Central memory CD4-positive, alpha-beta T cell (primary cell): ENCODE results near the gene RIPK4.
"Not testable (repeated sequence)": the region's sequence is repeated elsewhere in the genome, so short reads cannot be mapped to it uniquely, and the experiment has no call there.

Experiments
- DNase-seq: peaks from one replicate; pipeline ENCODE4 v3.0.0; 2022

RIPK4 gene

GRCh38 chr21:41713495-41714281 lies 53.2 kb downstream of the RIPK4 start:
- DNase-seq: no peak

GRCh38 chr21:41712730-41713129 lies 54.1 kb downstream of the RIPK4 start:
- no peak for DNase-seq

GRCh38 chr21:41712201-41712600 lies 54.7 kb downstream of the RIPK4 start:
- DNase-seq: no peak

DNA sequence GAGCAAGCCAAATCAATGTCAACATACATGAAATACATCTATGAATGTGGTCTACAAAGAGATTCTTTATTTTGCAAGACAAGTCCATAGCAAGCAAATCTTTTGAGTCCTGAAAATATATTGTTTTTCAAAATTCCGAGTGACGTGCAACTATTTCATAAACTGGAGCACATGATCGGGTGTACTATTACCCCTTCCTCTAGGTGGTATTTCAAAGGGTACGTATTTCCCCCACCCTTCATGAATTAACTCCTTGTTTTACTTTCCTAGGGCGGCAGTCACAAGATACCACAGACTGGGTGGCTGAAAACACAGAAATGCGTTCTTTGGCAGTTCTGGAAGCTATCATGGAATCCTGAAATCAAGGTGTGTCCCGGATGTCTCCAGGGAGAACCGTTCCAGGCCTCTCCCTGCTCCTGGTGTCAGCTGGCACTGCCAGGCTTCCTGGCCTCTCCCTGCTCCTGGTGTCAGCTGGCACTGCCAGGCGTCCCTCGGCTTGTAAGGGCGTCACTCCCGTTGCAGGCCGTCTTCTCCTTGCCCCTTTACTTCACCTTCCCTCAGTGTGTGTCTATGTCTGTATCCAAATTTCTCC lies 55.3 kb downstream of the RIPK4 start:
- DNase-seq: no peak

DNA sequence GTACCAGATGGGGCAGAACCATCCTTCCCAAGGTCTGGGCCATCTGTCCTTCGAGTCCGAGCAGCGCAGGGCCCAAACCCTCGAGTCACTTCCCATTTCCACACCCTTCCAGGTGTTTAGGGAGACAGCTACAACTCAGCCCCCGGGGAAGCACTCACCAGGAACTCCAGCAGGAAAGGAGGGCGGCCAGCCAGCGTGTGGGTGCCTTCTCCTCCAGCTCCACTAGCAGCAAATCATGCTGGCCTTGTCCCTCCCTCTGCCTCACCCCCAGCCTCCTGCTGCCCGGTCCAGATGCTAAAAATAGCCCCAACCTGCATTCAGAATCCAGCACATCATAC lies 56.1 kb downstream of the RIPK4 start:
- DNase-seq: no peak

- no peak for DNase-seq
Observed at GRCh38 chr21:41709965-41710822, 56.7 kb downstream of the RIPK4 start.

DNA sequence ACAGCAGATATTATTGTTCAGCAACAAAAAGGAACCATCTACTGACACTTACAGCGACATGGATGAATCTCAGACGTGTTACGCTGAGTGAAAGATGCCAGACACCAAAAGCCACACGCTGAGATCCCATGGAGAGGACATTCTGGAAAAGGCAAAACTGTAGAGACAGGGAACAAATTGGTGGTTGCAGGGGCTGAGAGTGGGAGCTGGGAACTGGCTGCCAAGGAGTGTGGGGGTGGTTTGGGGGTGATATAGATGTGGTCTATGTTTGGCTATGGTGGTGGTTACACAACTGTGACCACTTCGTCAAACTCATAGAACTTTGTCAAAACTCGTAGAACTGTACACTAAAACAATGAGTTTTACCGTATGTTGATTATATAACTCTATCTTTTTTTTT lies 57.7 kb downstream of the RIPK4 start:
- no peak for DNase-seq

GRCh38 chr21:41707960-41708330 lies 58.9 kb downstream of the RIPK4 start:
- DNase-seq: no peak

- no peak for DNase-seq
Observed at GRCh38 chr21:41707231-41707959, 59.5 kb downstream of the RIPK4 start.

GRCh38 chr21:41706678-41707077 lies 60.2 kb downstream of the RIPK4 start:
- DNase-seq: no peak

GRCh38 chr21:41706263-41706639 lies 60.6 kb downstream of the RIPK4 start:
- DNase-seq: no peak

DNA sequence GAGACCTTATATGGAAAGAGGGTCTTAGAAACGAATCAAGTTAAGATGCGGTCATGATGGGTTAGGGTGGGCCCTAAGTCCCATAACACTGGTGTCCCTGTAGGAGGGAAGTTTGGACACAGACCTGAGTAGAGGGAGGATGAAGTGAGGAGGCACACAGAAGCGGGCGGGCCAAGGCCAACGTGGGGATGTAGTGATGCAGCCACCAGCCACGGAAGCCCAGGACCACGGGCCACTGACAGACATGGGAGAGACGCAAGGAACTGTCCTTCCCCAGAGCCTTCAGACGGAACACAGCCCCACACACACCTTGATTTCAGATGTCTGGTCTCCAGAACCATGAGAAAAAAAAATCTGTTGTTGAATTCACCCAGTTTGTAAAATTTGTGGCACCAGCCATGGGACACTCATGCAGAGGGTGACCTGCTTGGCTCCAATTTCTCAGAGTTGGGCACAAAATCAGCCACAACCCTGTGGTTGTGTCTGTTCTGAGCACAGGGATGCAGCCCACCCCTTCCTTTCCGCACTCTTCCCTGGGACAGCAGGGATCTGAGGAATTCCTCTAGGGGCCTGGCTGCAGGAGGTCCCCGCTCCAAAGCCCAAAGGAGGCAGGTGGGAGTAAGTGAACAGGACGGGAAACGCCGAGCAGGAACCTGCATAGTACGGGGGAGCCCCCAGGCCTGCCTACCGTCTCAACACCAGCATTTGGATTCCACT lies 61.1 kb downstream of the RIPK4 start:
- DNase-seq: no peak

- DNase-seq: no peak
Observed at GRCh38 chr21:41703857-41704501, 62.9 kb downstream of the RIPK4 start.

DNA sequence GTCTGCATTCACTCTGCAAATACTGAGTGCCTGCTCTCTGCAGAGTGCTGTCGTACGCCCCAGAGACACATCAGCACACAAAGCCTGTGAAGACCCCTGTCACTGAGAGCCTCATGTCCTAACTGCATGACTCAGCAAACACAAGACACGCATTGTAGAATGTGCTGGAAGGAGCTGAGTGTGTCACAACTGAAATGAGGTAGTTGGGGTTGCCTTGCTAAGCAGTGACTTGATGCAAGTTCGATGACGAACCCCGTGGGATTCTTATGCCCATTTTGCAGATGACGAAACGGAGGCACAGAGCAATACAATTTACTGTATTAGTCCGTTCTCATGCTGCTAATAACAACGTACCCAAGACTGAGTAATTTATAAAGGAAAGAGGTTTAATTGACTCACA lies 65.1 kb downstream of the RIPK4 start:
- no peak for DNase-seq

- DNase-seq: no peak
Observed at GRCh38 chr21:41699311-41699710, 67.5 kb downstream of the RIPK4 start.

DNA sequence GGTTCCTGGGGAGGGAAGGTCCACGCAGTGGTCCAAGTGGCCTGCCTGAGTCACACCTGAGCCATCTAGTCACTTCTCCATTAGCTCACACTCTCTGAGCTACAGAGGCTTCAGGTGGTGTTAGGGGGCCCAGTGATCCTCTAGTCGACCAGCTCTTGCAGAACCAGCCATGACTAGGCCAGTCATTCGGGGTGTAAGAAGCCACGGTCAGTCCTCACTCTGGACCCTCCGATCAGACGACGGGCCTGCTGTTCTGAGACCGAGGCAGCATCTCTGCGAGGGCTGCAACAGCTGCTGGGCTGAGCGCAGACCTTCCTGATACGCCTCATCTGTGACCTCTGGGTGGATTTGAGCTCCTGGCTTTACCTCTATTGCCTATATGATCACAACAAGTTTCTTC lies 68.8 kb downstream of the RIPK4 start:
- no peak for DNase-seq

GRCh38 chr21:41695513-41695912 lies 71.3 kb downstream of the RIPK4 start:
- no peak for DNase-seq

- DNase-seq: not testable (repeated sequence)
Observed at GRCh38 chr21:41694042-41694441, 72.8 kb downstream of the RIPK4 start.

- DNase-seq: no peak
Observed at GRCh38 chr21:41692185-41692565, 74.7 kb downstream of the RIPK4 start.

GRCh38 chr21:41691205-41692184 lies 75.4 kb downstream of the RIPK4 start:
- DNase-seq: no peak
